ENCODE results near the gene CIB2. TPM values are rescaled to one million over a fixed set of nuclear protein-coding genes. Genes with fewer than 3 reads are reported as not detected.

Gene CIB2
- total RNA-seq, 1 donor from 2014 or later, result 27.6 TPM

DNA sequence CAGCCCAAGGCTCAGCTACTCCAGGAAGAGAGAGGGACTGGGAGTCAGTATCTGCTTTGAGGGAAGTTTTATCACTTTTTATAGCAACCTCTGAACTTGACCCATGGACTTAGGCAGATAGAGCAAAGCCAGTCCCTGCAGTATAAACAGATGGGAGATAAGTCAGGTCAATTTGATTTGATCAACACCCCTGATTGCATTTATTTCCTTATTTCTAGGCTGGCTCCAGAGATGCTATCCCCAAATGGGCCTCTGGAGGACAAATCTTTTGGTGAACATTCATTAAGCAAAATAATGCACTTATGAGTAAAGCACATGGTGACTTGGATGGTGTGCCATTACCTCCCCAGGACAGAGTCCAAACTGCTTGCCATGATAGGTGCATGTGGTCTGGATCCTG lies 9.0 kb upstream of the CIB2 start:
- TF ChIP-seq, protein P1, sequence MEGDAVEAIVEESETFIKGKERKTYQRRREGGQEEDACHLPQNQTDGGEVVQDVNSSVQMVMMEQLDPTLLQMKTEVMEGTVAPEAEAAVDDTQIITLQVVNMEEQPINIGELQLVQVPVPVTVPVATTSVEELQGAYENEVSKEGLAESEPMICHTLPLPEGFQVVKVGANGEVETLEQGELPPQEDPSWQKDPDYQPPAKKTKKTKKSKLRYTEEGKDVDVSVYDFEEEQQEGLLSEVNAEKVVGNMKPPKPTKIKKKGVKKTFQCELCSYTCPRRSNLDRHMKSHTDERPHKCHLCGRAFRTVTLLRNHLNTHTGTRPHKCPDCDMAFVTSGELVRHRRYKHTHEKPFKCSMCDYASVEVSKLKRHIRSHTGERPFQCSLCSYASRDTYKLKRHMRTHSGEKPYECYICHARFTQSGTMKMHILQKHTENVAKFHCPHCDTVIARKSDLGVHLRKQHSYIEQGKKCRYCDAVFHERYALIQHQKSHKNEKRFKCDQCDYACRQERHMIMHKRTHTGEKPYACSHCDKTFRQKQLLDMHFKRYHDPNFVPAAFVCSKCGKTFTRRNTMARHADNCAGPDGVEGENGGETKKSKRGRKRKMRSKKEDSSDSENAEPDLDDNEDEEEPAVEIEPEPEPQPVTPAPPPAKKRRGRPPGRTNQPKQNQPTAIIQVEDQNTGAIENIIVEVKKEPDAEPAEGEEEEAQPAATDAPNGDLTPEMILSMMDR (IDR thresholded peaks at IDR 0.05; ENCODE audit: unreplicated experiment), result no peak
- Mint-ChIP-seq H3K4me3 (no peak overlapping the region), H3K4me1 (no peaks in the 10 kb centered on the region), H3K27me3 (ENCODE audit: low read depth) (no peaks in the 10 kb centered on the region), H3K9me3 (no peaks in the 10 kb centered on the region), H3K27ac (no peak overlapping the region), H3K36me3 (no peaks in the 10 kb centered on the region)
- DNase-seq (ENCODE audit: low spot score in 2 of 2, unreplicated experiment in 2 of 2), result no peak

DNA sequence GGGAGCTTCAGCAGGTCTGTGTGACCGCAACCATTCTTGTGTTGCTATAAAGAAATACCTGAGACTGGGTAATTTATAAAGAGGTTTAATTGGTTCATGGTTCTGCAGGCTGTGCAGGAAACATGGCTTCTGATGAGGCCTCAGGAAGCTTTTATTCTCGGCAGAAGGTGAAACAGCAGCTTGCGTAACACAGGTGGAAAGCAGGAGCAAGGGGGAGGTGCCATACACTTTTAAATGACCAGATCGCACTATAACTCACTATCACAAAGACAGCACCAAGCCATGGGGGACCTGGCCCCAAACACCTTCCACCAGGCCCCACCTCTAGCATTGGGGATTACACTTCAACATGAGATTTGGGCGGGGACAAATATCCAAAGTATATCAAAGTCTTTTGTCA lies 8.3 kb upstream of the CIB2 start:
- no peaks in the 10 kb centered on the region for H3K36me3 Mint-ChIP-seq
- H3K27me3 Mint-ChIP-seq (ENCODE audit: low read depth), result no peaks in the 10 kb centered on the region
- DNase-seq (ENCODE audit: low spot score in 2 of 2, unreplicated experiment in 2 of 2), result no peak
- no peaks in the 10 kb centered on the region for H3K9me3 Mint-ChIP-seq
- H3K4me1 Mint-ChIP-seq, result no peaks in the 10 kb centered on the region
- H3K4me3 Mint-ChIP-seq, result no peak overlapping the region
- H3K27ac Mint-ChIP-seq, result no peak overlapping the region
- TF ChIP-seq, protein P1 (IDR thresholded peaks at IDR 0.05; ENCODE audit: unreplicated experiment), result no peak

DNA sequence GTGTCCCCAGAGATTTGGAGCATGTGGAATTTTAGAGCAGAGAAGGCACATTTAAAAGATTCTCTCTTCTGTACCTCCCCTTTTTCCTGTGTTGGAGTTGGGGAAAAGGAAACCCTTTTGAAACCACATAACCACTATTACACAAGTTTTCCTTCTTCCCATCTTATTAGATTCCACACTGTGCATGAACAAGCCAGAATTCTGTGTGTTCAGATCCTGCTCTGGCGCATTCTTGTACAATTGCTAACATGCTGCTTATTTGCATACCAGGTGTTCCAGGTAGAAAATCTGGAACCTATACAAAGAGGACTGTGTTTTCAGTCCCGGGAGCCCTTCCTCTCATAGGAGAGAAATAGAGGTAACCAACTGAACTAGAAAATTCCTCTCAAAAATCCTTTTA lies 2.6 kb upstream of the CIB2 start:
- H3K27ac Mint-ChIP-seq, result no peak overlapping the region
- H3K4me1 Mint-ChIP-seq, result peaks cover 15% of the 10 kb centered on the region
- no peaks in the 10 kb centered on the region for H3K9me3 Mint-ChIP-seq
- H3K27me3 Mint-ChIP-seq (ENCODE audit: low read depth), result no peaks in the 10 kb centered on the region
- no peak for DNase-seq (ENCODE audit: low spot score in 2 of 2, unreplicated experiment in 2 of 2)
- TF ChIP-seq, protein P1 (IDR thresholded peaks at IDR 0.05; ENCODE audit: unreplicated experiment), result no peak
- no peaks in the 10 kb centered on the region for H3K36me3 Mint-ChIP-seq
- peak overlapping the region; percentile 16 for H3K4me3 Mint-ChIP-seq

DNA sequence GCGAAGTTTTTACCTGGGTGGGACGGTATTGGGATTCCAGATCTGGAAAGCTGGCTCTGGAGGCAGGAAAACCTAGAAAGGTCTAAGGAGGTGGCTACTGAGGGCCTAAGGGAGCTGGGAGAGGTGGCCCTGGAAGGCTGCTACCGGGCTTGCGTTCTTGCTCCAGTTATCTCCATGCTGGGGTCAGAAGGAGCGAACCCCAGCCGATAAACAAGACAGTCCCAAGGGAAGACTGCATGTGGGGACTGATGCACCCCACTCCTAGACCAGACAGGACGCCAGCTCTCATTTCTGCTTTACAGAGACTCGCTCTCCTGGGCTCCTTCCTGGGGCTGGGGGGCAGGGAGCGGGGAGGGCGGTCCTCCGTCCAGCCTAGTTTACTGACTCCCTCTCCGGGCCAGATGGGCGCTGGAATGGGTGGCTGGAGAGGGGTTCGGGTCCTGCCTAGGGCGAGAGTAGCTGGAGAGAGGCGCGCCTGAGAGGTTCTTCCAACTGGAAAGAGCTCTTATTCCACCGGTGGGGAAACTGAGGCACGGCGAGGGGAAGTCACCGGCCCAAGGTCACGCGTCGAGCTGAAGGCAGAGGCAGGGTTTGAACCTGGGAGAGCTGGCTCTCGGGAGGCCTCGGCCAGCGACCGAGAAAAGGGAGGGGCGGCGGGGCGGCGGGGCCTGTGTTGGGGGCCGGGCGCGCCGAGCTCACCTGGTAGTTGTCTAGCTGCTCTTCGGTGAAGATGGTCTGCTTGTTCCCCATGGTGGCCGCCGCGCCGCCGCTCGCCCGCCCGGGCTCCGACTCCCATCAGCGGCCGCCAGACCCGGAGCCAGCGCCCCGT lies 565 bp downstream of the CIB2 start:
- Mint-ChIP-seq H3K9me3 (no peaks in the 10 kb centered on the region), H3K27me3 (ENCODE audit: low read depth) (no peaks in the 10 kb centered on the region), H3K4me3 (peak overlapping the region; percentile 79), H3K36me3 (no peaks in the 10 kb centered on the region), H3K27ac (peak overlapping the region; percentile 89), H3K4me1 (peaks cover 15% of the 10 kb centered on the region)
- no peak for DNase-seq (ENCODE audit: low spot score in 2 of 2, unreplicated experiment in 2 of 2)
- TF ChIP-seq, protein P1 (IDR thresholded peaks at IDR 0.05; ENCODE audit: unreplicated experiment), result no peak

GRCh38 chr15:78129751-78130287 lies 1.4 kb downstream of the CIB2 start:
- TF ChIP-seq, protein P1 (IDR thresholded peaks at IDR 0.05; ENCODE audit: unreplicated experiment), result no peak
- H3K4me1 Mint-ChIP-seq, result peaks cover 15% of the 10 kb centered on the region
- no peaks in the 10 kb centered on the region for H3K9me3 Mint-ChIP-seq
- no peaks in the 10 kb centered on the region for H3K36me3 Mint-ChIP-seq
- DNase-seq (ENCODE audit: low spot score in 2 of 2, unreplicated experiment in 2 of 2), result no peak
- H3K4me3 Mint-ChIP-seq, result peak overlapping the region; percentile 79
- no peaks in the 10 kb centered on the region for H3K27me3 Mint-ChIP-seq (ENCODE audit: low read depth)
- peak overlapping the region; percentile 89 for H3K27ac Mint-ChIP-seq
